ENCODE data around the gene TTC7B.

Gene TTC7B

DNA sequence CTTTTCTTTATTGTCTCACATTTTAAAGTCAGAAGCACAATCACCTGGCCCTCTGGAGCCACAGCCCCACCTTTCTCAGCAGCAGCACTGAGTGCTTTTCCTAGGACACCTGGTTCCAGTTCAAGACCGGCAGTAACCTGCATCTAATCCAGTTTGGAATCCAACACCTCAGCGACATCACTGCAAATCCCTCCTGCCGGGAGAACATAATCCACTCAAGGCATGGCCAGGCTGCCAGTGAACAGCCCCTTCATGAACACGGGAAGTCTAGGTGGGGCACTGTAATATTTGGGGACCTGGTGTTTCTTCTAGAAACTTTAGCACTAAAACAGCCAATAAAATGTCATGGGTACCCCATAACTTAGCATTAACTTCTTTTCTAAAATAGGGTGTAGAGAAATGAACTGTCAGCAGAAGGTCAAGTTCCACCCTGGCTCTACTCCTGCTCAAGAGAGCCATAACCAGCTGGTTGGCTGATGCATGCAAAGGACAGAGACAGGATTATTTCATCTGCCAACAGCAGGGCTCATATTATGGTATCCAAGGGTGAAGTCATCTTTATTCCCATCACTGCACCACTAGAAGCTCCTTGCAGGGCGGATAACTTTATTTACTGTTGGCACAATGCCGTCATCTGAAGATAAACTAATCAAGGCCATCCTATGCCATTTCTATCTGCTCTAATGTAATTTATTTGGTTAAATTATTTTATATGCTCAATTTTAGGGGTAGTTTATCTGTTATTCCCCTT, 76.7 kb downstream of the TTC7B start:
- DNase-seq = no peak

DNA sequence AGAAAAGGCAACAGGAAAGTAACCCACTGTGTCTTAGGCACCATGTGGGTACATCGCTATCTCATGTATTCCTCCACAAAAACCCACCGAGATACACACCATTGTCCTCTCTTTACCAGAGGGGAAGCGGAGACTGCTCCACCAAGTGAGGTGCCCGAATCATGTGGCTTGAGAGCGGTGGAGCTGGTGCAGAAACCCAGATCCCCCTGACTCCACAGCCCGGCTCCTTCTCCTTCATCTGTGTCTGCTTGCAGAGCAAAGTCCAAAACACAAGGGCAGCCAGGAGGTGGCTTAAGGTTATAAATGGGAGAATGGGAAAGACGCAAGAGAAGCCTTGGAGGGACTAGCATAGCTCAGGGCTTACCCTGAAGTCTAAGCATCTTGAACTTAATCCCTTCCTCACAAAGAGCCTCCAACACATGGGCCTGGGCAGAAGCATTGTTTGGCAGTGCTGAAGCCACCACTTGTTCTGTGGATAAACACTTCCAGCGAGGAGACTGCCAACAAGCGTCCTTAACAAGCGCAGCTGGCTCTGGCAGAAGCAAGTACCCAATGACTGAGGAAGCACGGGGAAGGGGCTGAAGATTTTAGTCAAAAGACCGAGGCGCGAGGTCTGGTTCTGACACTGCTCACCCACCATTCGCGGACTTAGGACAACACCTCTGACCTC, 83.0 kb downstream of the TTC7B start:
- DNase-seq = no peak

DNA sequence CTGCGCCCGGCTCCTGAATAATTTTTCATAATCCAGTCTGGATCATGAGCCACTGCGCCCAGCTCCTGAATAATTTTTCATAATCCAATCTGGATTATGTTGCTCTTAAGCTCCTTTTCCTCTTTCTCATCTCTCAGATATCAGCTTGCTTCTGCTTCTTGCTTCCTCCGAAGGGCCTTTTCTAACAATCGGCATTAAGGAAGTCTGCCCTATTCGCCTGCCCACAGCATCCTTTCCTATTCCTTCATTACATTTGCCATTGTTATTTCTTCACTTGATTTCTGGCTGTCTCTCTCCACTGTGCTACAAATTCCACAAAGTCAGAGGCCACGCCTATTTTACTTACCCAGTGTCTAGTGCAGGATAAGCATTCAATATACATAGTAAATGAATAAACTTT, 83.5 kb downstream of the TTC7B start:
- no peak for DNase-seq

DNA sequence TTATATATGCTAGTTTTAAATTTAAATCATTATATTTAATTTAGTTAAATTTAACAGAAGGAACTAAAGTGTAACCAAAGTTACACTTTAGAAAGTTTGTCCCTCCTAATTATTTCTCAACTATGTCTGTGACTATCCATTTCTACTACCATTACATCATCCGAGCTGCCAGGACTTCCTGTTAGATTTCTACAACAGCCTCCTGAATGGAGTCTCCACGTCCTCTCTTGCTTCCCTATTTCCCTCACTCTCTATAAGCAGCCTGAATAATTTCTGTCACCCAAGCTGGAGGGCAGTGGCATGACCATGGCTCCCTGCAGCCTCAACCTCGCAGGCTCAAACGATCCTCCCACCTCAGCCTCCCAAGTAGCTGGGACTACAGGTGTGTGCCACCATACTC, 84.1 kb downstream of the TTC7B start:
- DNase-seq = no peak

DNA sequence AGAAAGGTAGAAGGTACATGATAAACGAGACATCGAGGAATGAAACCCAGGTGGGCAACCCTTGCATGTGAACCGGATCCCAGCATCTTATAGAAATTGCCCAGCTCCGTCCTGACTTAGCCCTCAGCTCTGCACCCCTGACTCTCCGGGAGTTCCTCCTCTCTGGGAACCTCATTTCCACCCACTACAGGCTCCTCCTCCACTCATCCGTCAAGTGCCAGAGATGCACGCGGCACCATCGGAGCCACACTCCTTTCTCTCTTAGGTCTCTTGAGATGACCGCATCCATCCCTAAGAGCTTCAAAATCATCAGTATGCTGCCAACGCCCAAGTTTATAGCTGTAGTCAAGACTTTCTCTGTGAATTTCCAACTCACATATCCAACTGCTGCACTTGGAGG, 84.7 kb downstream of the TTC7B start:
- no peak for DNase-seq

DNA sequence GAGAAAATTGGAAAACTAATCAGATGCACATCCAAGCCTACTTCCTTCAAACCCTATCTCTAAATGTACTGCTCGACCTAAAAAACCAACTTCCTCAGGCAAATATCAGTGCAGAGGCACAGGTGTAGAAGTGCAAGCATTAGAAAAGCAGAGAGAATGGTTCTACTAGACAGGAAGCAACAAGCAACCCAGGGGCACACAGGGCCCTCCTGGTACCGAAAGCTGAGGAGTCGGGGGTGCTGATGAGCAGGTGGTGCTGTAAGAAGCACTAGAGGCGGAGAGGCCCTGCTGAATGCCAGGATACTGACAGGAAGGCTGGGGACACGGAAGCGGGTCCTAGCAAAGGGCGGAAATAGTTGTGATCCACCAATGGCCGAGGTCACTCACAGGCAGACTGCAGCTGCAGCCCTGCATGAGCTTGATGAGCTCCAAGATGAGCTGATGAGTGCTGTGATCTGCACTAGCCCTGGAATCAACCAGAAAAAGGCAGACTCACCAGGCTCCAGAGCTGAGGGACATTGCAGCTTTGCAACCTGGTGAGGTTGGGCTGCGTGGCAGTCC, 85.9 kb downstream of the TTC7B start:
- DNase-seq = no peak

DNA sequence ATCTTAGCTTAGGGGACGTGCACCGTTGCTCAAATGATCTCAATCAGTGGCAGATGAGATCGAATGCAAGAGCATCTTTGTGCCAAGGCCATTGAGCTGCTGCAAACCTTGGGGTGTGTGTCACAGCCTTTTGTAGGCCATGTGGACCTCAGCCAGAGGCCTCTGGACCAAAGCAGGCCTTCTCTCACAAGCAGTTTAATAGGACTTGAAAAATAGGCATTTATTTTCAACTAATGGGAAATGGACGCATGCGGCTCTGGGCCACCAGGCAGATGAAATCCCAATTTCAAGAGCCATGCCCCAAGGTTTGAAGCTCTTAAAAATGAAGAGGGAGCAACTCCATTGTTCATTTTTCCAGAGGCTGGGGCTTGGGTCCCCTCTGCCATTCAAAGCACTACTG, 87.3 kb downstream of the TTC7B start:
- DNase-seq = no peak

DNA sequence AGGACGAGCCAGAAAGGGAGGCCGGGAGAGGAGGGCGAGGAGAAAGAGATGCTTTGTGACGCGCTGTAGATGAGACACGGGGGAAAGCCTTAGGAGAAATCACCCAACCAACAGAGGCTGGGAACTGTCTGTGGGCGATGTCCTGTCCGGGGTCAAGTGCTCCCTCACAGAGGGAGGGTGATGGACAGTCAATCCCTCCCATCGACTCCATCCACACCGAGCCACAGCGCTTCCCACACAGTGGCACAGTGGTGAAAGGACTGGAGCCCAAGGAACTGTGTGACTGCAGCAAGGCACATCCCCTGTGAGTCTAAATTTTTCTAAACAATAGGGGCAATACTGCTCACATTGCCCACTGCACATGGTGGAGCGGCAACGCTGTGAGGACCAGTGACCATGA, 89.1 kb downstream of the TTC7B start:
- no peak for DNase-seq

DNA sequence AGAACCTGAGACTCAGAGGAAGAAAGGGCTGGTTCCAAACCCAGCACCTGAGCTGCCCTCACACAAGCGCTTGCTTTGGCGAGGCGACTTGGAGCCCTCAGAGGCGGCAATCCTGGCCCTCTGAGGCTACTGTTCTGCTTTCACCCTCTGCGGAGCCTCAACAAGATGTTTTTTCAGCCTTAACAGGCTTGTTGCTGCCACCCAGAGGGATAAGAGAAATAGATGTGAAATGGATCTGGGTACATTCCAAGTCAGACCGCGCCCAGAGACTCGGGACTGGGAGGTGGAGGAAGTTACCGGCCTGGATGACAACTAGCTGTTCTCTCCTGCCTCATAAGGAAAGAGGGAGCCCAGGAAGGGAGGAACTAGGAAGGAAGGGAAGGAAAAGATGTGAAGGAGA, 89.6 kb downstream of the TTC7B start:
- no peak for DNase-seq

DNA sequence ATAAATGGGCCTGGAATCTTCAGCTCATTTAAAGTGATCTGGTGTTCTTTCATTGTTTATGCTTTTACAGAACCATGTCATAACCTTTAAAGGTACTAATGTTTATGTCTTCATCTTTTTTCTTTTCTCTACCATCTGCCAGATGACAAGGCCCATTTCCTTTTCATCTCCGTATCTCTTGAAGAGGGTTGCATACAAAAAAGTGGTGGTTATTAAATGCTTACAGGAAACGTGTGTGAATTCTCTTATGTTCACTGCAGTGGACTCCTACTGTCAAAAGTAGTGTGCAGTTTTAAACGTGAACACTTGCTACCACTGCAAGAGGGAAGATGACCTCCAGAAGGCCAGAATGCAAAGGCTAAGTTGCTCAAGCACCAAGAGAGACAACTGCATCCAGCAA, 91.4 kb downstream of the TTC7B start:
- DNase-seq = no peak

DNA sequence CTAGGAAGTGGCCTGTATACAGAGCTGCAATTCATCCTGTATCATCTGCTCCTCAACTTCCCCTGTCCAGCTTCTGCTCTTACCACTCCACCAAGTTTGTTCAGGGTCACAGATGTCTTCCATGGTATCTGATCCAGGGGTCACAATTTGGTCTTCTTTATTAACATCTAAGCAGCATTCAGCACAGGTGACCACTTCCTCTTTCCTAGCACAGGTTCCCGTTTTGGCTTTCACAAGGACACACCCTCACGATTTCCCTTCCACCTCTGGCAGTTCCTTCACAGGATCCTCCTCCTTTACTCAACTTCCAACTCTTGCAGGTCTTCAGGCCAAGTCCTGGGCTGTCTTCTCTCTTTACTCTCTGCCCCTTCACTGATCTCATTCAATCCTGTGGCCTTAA, 93.6 kb downstream of the TTC7B start:
- DNase-seq = no peak

DNA sequence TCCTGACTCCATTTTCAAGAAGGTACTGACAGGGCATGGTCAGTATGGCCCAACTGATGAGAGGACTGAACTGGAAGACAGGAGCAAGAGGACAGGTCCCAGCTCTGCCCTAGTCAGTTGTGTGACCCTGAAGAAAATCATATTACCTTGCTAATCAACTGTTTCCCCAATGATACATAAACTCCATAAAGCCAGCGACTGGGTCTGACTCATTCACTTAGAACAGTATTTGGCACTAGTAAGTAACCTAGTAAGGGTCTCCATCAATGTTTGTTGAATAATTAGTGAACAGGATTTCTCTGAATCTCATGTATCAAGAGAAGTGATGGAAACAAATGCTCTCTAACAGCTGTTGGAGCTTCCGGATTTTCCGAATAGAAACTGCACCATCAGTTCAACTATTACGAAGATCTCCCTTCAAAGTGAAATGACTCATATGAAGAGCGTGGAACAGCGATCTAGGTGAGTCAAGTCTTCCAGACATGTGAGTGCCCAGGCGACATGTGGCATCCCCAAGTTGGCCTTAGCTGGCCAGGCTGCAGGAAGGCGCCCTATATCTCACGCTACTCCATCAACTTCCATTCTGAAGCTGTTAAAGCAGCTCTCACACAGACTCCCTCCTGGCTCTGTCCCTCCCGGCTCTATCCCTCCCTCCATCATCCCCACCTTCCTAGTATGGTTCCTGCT, 94.5 kb downstream of the TTC7B start:
- DNase-seq = no peak

DNA sequence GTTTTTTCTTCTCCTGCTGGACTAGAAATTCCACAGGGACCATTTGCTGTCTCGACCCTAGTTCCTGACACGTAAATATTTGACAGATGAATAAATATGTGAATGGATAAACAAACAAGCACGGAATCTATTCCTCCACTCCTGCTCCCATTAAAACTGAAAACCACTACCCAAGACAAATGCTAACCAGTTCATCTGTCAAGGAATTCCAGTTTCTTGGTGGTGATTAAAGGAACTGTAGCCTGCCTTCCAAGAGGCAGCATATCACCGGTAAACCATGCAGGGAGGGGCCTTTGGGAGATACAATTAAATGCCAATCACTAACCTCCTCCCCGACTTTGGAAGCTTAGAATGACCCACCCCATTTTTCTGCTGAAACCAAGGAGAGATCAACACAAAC, 95.4 kb downstream of the TTC7B start:
- no peak for DNase-seq

DNA sequence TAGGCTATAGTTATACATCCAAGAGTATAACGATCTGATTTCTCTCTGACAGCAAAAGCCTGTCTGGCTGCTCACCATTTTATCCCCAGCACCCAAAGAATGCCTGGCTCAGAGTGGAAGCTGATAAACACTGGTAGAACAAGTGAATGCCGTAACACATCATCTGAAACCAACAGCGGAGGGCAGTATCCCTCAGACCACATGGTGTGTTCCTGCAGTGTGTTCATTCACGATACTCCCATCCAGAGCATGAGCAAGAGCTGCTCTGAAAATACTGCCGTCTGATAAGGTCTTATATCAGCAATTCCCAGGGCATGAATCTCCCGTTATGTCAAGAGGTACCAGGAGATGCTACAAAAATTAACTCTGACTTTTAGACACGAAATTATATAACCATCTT, 95.9 kb downstream of the TTC7B start:
- DNase-seq = no peak

DNA sequence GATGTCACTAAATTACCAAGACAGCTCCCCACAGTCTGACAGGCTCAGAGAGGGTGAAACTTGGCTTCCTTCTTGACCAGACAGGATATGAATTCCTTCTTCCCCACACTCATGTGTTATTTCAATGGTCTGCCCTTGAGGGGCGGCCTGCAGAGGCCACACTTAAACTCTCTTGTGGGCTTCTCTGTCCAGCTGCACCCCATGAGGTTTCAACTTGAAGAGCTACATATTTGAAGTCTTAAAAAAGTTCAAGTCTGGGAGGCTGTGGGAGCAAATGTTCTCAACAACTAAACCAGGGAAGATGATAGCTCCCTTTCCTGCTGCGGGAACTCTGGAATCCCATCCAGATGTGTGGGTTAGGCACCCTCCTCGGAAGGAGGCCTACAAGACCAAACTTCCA, 98.3 kb downstream of the TTC7B start:
- DNase-seq = no peak

DNA sequence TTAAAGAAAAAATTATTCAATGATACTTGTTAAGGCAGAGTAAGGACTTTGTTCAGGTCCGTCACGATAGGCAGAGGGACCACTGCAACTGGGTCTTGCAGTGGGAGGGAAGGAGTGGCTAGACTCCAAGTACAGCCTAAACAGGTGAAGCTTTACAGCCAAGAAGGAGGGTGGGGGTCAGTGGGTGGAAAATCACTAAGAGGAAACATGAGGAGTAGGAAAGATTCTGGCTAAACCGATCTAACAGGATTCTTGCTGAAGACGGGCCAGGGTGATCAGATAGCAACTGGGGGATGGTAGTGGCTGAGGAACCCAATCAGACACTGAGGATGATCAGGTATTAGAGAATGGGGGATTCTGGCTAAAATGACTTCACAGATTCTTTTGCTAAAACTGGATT, 100.2 kb downstream of the TTC7B start:
- no peak for DNase-seq

DNA sequence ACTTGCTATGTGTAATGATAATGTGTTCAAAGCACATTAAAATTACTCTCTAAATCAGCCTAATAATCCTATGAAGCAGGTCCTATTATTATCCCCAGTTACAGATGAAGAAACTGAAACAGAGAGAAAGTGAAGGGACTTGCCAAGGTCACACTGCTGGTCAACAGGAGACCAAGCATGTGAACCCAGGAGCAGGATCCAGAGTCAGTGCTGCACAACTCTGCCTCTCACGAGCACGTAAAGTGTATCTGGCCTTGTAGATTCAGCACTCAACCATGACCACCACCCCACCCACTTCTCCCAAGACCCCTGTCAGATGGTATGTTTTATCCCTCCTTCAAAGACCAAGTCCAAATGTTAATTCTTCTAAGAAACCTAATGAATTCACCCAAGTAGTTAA, 100.7 kb downstream of the TTC7B start:
- DNase-seq = no peak

DNA sequence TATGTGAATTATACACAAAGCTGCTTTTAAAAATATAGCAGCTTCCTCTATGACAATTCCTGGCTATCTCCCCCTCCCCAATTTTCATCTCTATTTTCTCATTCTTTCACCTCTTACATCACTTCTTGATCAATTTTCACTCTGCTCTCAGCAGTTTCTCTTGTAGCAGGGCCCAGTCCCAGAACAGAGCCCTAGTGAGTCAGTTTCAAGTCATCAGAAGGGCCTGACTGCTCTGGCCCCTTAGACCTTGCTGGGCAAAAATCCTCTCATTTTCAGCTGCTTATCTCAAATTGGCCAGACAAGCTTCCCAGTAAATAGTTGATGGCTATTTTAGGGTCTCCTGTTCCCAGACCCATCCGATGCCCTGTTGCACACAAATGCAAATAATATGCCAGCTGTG, 101.4 kb downstream of the TTC7B start:
- no peak for DNase-seq

DNA sequence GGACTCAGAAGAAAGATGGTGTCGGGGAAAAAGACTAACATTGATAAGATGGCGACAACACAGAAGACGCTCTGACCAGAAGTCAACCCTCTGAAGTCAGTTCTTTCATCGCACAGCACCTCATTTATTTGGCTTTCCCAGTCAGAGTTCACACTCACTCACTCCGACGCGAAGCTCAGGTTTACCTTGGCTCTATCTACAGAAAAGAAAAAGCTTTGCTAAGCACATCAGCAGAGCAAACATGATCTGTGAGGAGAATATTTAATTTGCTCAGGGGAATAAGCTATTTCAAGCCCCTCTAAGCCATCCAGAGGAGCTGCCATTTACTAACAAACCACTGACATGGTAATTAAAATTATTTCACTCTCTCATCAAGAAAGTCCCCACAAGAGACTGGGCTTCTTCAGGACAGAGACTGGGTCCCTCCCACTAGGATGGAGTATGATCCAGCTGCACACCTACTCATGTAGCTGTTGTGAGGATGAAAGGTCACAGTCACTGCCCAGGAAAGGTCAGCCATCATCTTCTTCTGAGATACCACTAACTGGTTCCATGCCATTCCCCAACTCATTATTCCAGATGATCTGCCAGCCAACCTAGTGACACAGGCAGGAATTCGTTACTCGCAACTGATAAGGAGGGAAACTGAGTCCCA, 111.4 kb downstream of the TTC7B start:
- no peak for DNase-seq

DNA sequence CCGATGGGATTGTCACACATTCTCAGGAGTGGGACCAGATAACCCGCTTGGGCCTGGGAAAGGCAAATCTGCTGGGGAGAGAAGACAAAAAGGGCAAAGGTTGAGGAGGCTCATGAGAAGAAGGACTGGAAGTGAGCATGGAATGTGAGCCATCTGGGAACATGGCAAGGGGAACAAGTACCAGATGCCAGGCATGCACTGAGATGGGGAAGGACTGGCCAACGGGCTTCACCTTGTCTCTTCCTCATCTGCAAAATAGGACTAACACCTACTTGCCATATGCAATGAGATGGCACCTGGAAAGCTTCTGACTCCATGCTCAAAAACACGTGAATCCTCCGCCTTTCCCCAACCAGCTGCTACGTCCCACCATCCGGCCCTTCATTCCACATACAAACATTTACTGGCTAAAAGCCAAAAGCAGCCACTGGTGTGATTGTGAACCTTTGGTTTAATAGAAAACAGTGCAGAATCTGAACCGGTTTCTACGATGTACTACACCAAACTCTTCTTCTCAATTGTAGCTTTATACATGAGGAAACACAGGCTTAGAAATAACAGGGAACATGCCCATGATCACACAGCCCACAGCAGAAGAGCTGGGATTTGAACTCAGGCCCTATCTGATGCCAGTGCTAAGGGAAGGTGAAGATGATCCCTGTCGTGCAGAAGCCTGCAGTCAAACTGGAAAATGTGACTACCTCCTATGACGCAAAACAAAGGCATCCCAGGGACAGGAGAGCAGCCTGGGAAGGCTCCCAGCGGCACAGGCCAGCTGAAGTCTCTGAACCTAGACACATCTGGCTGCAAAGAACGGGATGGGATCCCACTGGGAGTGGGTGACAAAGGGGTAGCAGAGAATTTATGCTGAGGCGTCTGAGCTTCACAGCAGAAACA, 112.1 kb downstream of the TTC7B start:
- DNase-seq = no peak

DNA sequence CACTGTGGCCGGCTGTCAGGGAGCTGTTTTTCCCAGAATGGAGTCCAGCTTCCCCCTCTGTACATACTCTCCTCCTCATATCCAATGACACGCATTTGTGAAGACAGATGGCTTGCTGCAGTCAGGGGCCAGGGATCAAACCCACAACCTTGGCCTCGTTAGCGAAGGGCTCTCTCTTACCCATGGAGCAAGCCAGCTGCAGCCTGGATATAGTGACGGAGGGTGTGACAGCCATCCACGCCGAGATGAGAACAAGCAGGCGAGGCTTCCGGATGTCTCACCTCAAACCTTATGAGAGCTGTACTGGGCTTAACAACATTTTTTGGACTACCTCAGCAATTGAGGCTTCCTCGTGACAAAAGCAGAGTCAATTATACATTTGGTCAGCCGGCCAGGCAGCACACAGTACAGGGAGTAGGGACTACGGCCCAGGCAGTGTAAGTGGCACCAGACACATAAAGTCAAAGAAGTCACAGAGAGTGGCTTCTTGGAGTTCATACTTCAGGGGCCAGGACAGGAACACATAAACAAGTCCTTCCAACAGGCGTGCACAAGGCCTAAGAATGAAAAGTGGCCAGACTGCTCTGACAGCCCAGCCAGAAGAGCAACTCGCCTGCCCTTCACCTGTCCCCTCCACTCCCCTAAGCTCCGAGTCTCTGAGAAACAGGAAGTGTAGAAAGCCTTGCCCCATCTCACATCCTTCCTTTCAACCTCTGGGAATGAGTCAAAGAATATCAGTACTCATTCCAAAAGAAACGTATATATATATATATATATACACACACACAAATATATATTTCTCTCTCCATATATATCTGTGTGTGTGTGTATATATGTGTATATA, 115.1 kb downstream of the TTC7B start:
- DNase-seq = no peak

Data from CD4-positive, alpha-beta T cell treated with Interleukin-4 for 4 hours (primary cell).